Prostate gland (tissue), 2 donors: Measurements from ENCODE around the gene ETFBKMT.

Source experiments
- CTCF ChIP-seq, 4 experiments: fragments of 200-600 bp in 2 of 4; fragments of 450-650 bp in 2 of 4; sonication (generic) in 2 of 4; IDR thresholded peaks; 1 replicate in 3 of 4; 2 replicates in 1 of 4; pipeline ENCODE4 v1.5.1; 2016 to 2019; ENCODE audit warnings: antibody characterized with exemption in 4 of 4, mild to moderate bottlenecking in 2 of 4, moderate library complexity in 2 of 4
- POLR2A ChIP-seq: fragments of 450-650 bp; IDR thresholded peaks from one replicate; pipeline ENCODE4 v1.6.1; 2016; ENCODE audit warnings: antibody characterized with exemption, mild to moderate bottlenecking

DNA sequence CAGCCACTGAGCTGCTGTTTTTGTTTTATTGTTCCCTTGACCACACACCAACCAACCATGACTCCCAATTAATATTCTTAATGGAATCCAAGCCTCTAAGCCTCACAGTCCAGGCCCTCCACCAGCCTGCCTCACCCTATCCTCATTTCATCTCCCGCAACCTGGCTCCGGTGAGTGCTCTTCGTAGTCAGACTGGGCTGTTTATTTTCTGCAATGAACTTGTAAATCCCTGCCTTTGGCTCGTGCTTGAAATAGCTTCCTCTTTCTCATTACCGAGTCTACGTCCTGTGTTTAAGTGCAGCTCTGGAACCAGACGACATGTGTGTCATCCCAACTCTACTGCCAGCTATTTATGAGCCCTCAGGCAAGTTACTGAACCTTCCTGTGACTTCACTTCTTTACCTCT is 12.4 kb upstream of the ETFBKMT start:
- TF ChIP-seq CTCF (IDR thresholded peaks at IDR 0.05) = no peak
- TF ChIP-seq POLR2A = no peak
